GM18526 (cell line): Measurements from ENCODE around the gene ZCCHC4.

Experiments
- POLR2A ChIP-seq: IDR thresholded peaks from 3 replicates; pipeline ENCODE4 v1.6.1; 2011; ENCODE audit not compliant: insufficient read length; ENCODE audit errors: extremely low read depth

Gene ZCCHC4, protein sequence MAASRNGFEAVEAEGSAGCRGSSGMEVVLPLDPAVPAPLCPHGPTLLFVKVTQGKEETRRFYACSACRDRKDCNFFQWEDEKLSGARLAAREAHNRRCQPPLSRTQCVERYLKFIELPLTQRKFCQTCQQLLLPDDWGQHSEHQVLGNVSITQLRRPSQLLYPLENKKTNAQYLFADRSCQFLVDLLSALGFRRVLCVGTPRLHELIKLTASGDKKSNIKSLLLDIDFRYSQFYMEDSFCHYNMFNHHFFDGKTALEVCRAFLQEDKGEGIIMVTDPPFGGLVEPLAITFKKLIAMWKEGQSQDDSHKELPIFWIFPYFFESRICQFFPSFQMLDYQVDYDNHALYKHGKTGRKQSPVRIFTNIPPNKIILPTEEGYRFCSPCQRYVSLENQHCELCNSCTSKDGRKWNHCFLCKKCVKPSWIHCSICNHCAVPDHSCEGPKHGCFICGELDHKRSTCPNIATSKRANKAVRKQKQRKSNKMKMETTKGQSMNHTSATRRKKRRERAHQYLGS

GRCh38 chr4:25312496-25313200 lies at the start of gene ZCCHC4:
TSS of gene ZCCHC4 (plus strand) at chr4:25312774. CDS start at chr4:25312810, 36 bp downstream.
- TF ChIP-seq POLR2A = peak; percentile 77

GRCh38 chr4:25271866-25272265 lies 40.7 kb upstream of the ZCCHC4 start:
- TF ChIP-seq POLR2A = no peak

GRCh38 chr4:25280210-25280609 lies 32.4 kb upstream of the ZCCHC4 start:
- TF ChIP-seq POLR2A = no peak

DNA sequence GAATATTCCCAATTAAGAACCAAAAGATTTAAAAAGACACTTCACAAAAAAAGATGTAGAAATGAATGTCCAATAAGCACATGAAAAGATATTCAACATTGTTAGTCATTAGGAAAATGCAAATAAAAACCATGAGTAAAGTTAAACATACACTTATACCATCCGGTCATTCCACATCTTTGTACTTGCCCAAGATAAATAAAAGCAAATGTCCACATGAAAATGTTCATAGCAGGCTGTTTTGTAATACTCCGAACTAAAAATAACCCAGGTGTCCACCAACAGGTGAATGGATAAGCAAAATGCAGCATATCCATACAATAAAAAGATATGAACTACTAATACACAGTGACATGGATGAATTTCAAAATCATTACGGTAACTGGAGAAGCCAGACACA lies 28.6 kb upstream of the ZCCHC4 start:
- no peak for TF ChIP-seq POLR2A

GRCh38 chr4:25284466-25284865 lies 28.1 kb upstream of the ZCCHC4 start:
- TF ChIP-seq POLR2A = no peak

GRCh38 chr4:25290490-25291067 lies 22.0 kb upstream of the ZCCHC4 start:
- TF ChIP-seq POLR2A = no peak

DNA sequence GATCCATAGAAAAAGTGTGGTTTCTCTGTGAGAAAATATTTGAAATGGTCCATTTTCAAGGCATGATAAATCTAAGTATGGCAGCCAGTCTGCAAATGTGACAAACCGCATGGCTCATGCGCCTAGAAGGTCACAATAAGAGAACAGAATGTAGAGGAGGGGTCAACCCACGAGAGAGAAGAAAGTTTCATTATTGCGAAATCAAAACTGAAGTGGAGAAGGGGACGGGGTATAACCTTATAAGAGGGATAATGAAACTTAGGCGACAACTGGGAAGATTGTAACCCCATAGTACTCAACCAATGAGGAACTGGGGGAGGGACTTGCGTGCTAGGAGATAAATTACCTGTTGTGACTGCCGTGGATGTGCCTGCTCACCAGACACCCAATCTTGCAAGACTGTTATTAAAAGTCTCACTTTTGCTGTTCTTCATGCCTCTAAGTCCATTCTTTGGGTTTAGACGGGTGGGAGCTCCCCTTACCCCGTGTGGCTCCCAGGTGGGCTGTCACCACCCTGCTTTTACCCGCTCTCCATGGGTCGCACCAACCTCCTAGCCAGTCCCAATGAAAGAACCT lies 21.3 kb upstream of the ZCCHC4 start:
- no peak for TF ChIP-seq POLR2A

DNA sequence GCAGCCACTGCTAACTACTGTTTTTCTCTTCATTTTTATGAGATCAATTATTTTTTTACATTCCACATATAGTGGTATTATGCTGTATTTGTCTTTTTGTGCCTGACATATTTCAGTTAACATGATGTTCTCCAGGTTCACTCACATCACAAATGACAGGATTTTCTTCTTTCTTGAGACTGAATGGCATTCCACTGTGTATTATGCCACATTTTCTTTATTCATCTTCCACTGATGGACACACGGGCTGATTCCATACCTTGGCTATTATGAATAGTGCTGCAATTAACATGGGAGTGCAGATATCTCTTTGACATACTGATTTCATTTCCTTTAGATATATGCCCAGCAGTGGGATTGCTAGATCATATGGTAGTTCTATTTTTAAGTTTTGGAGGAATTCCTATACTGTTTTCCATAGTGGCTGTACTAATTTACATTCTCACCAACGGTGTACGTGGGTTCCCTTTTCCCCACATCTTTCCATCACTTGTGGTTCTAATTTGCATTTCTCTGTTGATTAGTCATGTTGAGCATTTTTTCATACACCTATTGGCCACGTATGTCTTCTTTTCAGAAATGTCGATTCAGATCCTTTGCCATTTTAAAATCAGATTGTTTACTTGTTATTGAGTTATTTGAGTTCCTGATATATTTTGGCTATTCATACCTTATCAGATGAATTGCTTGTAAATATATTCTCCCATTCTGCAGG lies 14.9 kb upstream of the ZCCHC4 start:
- TF ChIP-seq POLR2A = no peak

- no peak for TF ChIP-seq POLR2A
These were observed 12.9 kb upstream of the ZCCHC4 start for GRCh38 chr4:25299476-25300203.

DNA sequence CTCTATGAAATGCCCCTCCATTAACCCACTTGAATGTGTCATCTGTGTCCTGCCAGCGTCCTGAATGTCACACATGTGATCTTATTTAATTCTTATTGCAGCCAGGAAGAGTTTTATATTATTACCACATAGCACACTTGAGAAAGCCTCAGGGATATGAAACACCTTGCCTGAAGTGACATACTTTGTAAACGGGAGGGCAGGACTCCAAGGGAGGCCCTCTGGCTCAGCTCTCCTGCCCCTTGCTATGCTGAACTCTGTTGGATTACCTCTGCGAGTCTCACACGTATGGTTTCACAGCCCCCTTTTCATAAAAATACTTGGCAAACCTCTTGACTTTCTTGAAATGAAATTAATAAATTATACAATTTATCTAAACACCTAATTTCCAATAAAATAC lies 11.1 kb upstream of the ZCCHC4 start:
- TF ChIP-seq POLR2A = no peak

GRCh38 chr4:25302626-25303025 lies 9.9 kb upstream of the ZCCHC4 start:
- no peak for TF ChIP-seq POLR2A

GRCh38 chr4:25303578-25303977 lies 9.0 kb upstream of the ZCCHC4 start:
- no peak for TF ChIP-seq POLR2A

- no peak for TF ChIP-seq POLR2A
These were observed 6.0 kb upstream of the ZCCHC4 start for GRCh38 chr4:25306518-25307057.

GRCh38 chr4:25307596-25307995 lies 5.0 kb upstream of the ZCCHC4 start:
- TF ChIP-seq POLR2A = no peak
